Osteocyte (in vitro differentiated cells): ENCODE data around the gene OSBPL8. TPM values are rescaled to one million over a fixed set of nuclear protein-coding genes. Genes with fewer than 3 reads are reported as not detected.

ENCODE experiments used
- DNase-seq: peaks from one replicate; pipeline ENCODE4 v3.0.0; 2021; ENCODE audit warnings: mixed read lengths; ENCODE audit not compliant: unreplicated experiment; ENCODE audit errors: extremely low spot score
- H3K27ac Mint-ChIP-seq: one replicate; pipeline ENCODE4 v1.8.0; 2021; ENCODE audit warnings: mild to moderate bottlenecking, mixed read lengths; ENCODE audit not compliant: unreplicated experiment
- H3K27me3 Mint-ChIP-seq: one replicate; pipeline ENCODE4 v1.8.0; 2021; ENCODE audit warnings: mixed read lengths; ENCODE audit not compliant: unreplicated experiment
- H3K36me3 Mint-ChIP-seq: one replicate; pipeline ENCODE4 v1.8.0; 2021; ENCODE audit warnings: mixed read lengths; ENCODE audit not compliant: unreplicated experiment
- H3K4me1 Mint-ChIP-seq: one replicate; pipeline ENCODE4 v1.8.0; 2021; ENCODE audit warnings: mixed read lengths; ENCODE audit not compliant: unreplicated experiment
- H3K4me3 Mint-ChIP-seq: one replicate; pipeline ENCODE4 v1.8.0; 2021; ENCODE audit warnings: mild to moderate bottlenecking, moderate library complexity, mixed read lengths; ENCODE audit not compliant: unreplicated experiment
- H3K9me3 Mint-ChIP-seq: one replicate; pipeline ENCODE4 v1.8.0; 2021; ENCODE audit warnings: mixed read lengths; ENCODE audit not compliant: unreplicated experiment
- CTCF ChIP-seq: fragments of 200-600 bp; sonication (generic); IDR thresholded peaks from 2 replicates; pipeline ENCODE4 v1.5.0; 2021; ENCODE audit warnings: antibody characterized with exemption, mild to moderate bottlenecking, moderate library complexity
- total RNA-seq: library from RNA; stranded (reverse); gene quantifications from 2 replicates; pipeline ENCODE4 v1.2.1, GENCODE V29; 2021

Gene OSBPL8
- total RNA-seq, 1 donor from 2014 or later: 87.8 TPM

GRCh38 chr12:76444408-76444984, 115.1 kb downstream of the OSBPL8 start:
- Mint-ChIP-seq H3K27me3 (no peaks in the 10 kb centered on the region), H3K4me1 (peaks cover 17% of the 10 kb centered on the region), H3K4me3 (no peak overlapping the region), H3K36me3 (peaks cover 5% of the 10 kb centered on the region), H3K9me3 (no peaks in the 10 kb centered on the region), H3K27ac (no peak overlapping the region)
- no peak for TF ChIP-seq CTCF
- no peak for DNase-seq

- no peak for DNase-seq
- Mint-ChIP-seq H3K27ac (no peak overlapping the region), H3K9me3 (peaks cover 10% of the 10 kb centered on the region), H3K27me3 (no peaks in the 10 kb centered on the region), H3K4me3 (no peak overlapping the region), H3K36me3 (peaks cover 2% of the 10 kb centered on the region), H3K4me1 (peaks cover 15% of the 10 kb centered on the region)
- no peak for TF ChIP-seq CTCF
Measured at GRCh38 chr12:76441016-76441415, 118.6 kb downstream of the OSBPL8 start.

GRCh38 chr12:76432733-76433132, 126.8 kb downstream of the OSBPL8 start:
- H3K4me1 Mint-ChIP-seq: peaks cover 1% of the 10 kb centered on the region
- TF ChIP-seq CTCF: no peak
- DNase-seq: no peak

GRCh38 chr12:76428117-76428516, 131.5 kb downstream of the OSBPL8 start:
- H3K4me3 Mint-ChIP-seq: no peak overlapping the region
- no peaks in the 10 kb centered on the region for H3K27me3 Mint-ChIP-seq
- no peak for DNase-seq
- H3K9me3 Mint-ChIP-seq: peaks cover 51% of the 10 kb centered on the region
- no peak for TF ChIP-seq CTCF
- peaks cover 6% of the 10 kb centered on the region for H3K4me1 Mint-ChIP-seq
- H3K27ac Mint-ChIP-seq: no peak overlapping the region
- peaks cover 31% of the 10 kb centered on the region for H3K36me3 Mint-ChIP-seq

More at GRCh38 chr12:76432733-76433132, 126.8 kb downstream of the OSBPL8 start:
- Mint-ChIP-seq H3K27ac (no peak overlapping the region), H3K36me3 (peaks cover 26% of the 10 kb centered on the region), H3K4me3 (no peak overlapping the region), H3K27me3 (no peaks in the 10 kb centered on the region), H3K9me3 (peaks cover 46% of the 10 kb centered on the region)

DNA sequence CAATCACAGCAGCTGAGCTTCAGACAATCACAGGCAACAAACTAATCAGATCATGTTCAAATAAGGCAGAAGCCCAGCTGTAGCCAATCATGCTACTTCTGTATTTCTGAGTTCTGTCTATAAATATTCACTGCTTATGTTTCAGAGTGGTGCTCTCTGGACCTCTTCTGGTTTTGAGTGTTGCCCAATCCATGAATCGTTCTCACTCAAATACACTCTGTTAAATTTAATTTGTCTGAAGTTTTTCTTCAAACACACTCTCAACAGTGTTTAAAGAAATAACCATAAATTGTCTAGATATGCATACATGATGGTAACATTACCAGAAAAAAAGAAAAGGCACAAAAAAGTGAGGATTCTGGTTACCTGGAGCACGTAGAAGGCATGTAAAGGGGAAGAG, 133.4 kb downstream of the OSBPL8 start:
- Mint-ChIP-seq H3K27me3 (no peaks in the 10 kb centered on the region), H3K4me3 (no peak overlapping the region), H3K9me3 (peaks cover 34% of the 10 kb centered on the region), H3K4me1 (peaks cover 18% of the 10 kb centered on the region), H3K27ac (no peak overlapping the region), H3K36me3 (peaks cover 17% of the 10 kb centered on the region)
- TF ChIP-seq CTCF: no peak
- no peak for DNase-seq
